ENCODE measurements around the gene CDKN2B-AS1.

The CDKN2B-AS1 gene

DNA sequence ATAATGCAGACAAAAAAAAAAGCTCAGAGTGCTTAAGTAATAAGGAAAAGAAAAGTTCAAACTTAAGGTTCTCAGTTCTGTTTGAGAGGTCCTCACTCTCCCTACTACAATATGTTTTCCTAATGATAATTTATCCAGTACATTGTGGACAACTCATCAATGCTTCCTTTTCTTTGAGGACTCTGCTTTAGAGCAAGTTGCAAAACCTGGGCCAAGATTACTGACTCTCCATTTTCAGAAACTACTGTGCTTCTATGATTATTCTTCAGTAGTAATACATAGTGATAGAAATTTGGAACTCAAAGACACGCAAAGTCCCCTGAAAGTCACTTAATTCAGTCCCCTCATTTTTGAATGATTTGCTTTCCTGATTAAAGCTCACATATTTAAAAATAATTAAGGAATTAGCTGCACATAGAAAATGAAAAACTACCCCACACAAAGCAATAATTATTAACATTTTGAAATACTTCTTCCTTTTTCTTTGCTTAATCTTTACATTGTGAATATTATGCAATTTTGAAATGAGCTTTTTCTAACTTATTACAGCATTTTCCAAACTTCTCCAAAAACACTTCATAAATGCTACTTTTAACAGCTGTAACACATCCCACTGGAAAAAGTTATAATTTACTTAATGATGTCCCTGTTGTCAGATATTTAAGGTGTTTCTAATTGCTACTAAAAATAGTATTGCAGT, 11.6 kb upstream of the CDKN2B-AS1 start:
- DNase-seq = no peak

DNA sequence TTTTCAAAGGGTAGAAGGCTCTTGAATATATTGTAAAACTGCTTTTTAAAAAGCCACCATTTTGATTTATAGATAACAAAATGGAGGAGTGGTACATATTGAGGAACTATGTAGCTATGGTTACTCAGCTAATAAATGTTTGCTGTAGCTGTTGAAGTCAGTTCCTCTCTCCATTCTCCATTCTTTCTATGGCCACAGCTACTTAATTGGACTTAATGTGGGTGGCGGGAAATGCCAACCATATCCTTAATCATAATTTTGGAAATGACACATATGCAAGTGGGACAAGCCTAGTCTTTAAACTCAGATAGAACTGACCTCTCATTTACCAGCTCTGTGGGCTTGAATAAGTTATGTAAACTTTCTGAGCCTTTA, 11.0 kb upstream of the CDKN2B-AS1 start:
- no peak for DNase-seq

DNA sequence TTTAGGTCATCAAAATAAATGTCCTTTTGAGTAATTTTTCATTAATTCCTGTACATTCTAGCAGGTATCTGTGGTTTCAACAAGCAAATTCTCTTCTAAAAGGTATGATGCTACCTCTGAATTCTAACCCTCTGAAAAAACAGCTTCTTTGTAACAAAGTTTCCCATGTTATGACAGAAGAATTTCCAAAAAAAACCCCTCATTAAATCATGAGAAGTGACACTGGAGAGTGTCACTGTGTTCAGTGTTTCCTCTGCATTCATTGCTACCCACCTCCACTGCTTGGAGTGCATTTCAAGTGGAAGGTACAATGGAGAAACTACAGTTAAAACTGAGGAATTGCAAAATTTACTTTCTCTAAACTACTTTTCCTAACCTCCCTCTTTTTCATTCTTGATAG, 10.5 kb upstream of the CDKN2B-AS1 start:
- DNase-seq = no peak

DNA sequence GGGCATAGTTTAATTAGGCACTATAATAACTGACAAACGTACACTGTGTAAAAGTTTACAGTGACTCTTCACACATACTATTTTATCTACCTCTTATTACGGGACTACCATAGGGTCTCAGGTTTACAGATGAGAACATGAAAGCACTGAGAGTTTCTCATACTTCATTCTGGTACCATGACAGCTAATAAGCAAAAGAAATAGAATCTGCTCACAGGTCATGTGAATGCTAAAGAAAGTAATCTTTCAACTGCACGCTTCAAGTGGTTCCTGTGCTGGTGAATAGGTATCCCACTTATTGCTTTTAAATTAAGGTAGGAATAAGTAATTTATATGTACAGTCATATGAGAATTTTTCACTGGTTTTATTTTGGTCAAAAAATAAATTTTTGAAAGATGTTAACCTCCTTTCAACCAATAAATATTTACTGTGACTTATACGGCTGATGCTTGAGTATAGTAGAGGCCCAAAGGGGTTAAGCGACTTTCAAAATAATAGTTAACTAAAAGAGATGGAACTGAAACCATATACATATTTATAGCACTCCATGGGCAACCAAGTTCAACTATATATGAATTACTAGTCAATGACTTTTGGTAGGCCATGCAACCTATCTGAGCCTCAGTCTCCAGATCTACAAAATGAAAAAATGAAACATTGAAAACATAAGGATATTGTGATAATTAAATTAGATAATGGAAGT, 8.5 kb upstream of the CDKN2B-AS1 start:
- no peak for DNase-seq

DNA sequence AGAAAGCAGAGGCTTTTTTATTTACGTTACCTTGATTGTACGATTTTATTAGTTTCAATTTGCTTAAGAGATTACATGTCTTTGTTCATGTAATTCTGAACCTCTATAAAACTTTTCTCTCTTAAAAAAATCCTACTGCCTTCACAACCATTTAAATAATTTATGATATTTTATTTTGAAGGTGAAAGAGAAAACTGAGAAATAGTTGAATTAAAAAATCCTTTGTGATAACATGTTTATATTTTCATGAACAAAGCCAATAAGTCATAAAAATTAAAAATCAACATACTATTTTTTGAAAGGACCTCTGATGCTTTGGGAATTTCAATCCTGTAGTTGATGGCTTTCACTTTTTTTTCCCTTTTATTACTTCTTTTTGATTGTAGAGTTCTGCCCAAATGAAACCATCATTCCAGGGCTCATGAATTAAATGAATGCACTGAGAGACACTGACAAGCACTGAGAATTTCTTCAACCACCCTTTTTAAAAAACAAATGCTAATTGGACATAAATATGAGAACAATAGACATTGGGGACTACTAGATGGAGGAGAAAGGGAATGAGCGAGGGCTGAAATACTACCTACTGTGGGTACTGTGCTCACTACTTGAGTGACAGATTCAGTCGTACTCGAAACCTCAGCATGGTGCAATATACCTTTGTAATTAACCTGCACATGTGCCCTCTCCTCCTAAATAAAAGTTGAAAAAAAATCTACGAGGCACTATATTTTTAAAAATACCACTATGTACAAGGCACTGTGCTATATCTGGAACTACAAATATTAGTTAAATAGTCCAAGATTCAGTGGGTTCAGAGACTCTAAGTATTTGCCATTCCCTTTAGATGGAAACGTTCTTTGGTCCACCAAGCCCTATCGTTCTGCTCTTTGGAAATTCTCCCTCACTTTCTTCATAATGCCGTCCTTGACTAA, 6.3 kb upstream of the CDKN2B-AS1 start:
- DNase-seq = no peak

DNA sequence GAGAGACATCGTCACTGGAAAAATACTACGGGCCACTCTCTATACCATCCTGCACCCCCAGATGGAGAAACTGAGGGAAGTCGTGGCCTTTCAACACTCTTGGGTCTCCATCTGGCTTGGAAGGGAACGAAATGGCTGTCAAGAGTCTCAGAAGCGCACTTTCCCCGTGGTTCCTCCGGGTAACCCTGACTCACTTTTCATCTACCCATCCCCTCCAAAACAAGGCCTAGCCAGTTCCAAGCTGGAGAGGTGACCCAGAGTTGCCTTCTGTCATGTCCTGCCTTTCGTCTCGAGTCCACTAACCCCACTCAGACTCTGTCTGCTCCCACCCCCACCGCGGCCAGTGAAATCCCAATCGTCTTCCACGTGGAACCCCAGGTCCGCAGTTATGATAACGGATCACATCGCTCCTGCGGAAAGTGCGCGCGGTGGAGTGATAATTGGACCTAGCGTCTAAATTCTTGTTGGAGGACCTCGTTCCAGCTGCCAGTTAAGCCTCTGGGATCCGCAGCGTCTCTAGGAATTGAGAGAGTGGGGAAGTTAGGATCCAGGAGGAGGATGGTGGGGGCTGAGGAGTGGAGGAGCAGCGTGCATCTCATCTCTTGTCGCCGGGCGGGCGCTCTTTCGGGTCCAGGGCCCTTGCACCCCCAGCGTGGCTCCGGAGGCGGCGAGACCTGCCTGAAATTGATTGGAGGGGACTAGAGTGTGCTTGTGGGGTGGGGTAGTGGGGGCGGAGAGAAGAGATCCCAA, 5.0 kb upstream of the CDKN2B-AS1 start:
- no peak for DNase-seq

DNA sequence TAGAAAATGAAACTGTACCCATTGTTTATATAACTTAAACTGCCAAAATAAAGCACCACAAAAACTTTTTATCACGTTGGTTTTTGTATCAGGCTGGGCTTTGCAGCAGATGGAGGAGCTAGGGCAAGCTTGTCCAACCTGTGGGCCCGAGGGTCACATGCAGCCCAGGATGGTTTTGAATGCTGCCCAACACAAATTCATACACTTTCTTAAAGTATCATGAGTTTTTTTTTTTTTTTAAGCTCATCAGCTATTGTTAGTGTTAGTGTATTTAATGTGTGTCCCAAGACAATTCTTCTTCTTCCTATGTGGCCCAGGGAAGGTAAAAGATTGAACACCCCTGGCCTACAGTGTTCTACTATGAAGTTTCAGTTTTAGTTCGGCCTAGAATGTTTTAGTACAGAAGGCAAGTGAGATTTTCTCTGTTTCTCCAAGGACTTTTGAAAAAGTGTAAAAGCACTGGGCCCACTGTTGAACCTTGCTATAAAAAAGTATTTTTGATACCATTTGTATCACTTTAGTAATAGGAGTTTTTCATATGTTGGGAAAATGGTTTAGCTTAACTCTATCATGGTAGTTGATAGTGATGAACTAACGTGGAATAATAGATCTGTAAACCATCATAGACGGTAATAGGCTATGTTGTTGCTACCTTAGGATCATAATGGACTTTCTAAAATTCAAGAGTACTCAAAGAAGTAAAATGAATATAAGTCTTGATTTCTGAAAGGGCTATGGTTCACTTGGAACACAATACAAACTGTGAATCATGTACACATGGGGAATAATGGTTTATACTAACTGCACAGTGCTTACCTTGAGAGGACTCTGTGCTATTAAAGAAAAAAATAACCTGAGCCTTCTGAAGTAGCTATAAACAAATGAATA, 3.3 kb upstream of the CDKN2B-AS1 start:
- DNase-seq = no peak

DNA sequence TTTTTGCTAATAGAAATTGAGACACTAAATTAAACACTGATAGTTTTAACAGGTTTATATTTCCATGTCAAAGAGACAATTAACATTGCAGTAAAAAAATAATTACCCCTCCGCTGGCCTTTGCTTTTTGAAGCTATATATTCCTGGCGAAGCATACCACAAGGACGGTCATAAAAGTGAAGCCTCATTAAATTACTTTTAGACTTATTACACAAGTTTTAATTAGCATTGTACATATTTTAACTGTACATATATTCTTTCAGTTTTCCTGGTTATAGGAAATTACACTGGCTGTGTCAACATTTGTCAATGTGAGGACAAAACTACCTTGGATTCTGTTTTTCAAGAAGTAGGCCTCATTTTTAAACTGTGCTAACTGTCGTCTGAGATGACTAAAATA, 1.6 kb upstream of the CDKN2B-AS1 start:
- no peak for DNase-seq

DNA sequence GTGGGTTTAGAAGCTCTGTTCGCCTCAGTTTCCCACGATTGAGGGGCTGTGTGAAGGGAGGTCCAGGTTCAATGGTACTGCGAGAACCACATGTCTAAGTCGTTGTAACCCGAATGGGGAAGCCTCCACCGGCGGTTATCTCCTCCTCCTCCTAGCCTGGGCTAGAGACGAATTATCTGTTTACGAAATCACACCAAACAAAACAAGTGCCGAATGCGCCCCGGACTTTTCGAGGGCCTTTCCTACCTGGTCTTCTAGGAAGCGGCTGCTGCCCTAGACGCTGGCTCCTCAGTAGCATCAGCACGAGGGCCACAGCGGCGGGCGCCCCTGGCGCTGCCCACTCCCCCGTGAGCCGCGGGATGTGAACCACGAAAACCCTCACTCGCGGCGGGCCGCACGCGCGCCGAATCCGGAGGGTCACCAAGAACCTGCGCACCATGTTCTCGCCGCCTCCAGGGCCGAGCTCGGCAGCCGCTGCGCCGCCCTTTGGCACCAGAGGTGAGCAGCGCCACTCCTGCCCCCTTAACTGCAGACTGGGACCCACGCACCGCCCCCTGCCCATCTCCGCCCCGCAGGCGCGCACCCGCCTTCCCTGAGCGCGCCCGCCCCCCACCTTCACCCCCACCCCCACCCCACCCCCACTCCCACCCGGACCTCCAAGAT, 567 bp upstream of the CDKN2B-AS1 start, which contains the start of gene CDKN2A:
TSS of gene CDKN2A (minus strand) at position 500 of the 663 bp plus-strand sequence.
- DNase-seq = peak in 3 of 56 donors; percentile 39 to 65 (median 47)

DNA sequence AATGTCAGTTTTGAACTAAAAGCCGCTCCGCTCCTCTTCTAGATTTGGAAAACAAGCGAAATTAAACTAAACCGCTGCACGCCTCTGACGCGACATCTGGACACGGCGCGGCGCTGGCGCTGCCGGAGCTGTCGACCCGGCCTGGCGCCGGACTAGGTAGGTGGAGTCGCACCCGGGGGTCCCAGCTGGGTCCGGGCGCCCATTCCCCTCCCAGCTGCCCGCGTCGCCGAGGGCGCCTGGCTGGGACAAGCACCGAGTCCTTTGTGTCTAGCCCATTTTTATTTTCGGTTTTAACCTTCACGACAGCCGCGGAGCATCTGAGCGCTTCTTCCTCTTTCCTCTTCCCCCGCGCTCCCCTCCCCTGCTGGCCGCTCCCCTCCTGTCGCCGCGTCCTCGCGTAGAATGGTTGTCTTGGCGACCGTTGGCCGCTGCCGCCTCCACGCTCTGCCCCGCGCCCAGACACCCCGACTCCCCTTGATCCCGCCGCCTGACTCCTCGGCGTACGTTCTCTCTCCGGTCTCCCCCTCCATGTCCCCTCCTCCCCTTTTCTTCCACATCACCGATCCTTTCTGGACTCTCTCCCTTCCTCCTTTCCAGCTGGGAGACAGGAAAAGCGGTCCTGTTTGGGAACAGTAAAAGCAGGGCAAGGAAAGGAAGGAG, 545 bp downstream of the CDKN2B-AS1 start:
- peak in 28 of 56 donors; percentile 12 to 69 (median 34) for DNase-seq

DNA sequence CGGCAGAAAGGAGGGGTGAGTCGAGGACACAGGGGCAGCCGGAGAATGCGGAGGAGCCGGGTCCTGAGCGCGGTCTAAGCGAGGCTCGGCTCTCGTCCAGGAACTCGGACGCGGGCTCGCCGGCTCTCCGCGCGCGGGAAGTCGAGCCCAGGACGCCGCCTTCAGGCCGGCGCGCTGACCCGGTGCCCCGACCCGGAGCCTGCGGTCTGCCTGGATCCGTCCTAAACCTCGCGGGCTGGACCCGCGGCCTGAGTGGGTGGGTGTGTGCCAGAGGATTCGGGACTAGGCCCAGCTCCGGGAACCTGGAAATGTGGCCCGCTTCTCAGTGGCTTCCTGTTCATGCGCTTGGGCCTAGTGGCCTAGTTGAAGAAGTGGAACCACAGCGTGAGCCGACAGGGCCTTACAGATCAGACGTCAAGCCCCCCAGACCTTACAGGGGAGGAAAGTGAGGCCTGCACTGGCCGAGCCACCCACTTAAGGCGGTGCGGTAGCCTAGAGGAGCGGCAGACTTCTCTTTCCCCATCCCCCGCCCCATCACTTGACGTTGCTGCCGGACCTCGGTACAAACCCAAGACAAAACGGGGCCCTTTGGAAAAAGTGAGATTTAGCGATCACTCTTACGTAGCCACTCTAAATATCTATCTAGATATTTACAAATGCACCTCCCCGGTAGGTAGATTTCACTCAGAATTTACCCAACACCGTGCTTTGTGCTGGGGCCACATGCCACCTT, 1.2 kb downstream of the CDKN2B-AS1 start:
- DNase-seq = peak in 9 of 56 donors; percentile 18 to 54 (median 34)

DNA sequence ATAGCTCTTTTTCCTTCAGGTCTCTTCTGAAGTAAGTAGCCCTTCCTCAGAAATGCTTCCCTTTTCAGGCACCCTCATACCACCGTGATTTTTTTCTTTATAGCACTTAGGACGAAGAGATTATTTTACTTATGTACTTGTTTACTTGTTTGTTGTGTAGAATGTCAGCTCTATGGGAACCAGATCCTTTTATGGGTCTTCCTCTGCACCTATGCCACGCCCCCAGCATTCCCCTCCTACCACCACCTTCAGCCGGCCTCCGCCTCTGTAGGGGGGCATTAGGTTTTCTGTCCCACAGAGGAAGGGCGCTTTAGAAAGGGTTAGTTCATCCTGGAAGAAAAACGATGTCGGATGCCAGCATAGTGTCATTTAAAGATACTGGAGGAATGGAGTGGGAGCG, 1.8 kb downstream of the CDKN2B-AS1 start:
- DNase-seq = no peak

DNA sequence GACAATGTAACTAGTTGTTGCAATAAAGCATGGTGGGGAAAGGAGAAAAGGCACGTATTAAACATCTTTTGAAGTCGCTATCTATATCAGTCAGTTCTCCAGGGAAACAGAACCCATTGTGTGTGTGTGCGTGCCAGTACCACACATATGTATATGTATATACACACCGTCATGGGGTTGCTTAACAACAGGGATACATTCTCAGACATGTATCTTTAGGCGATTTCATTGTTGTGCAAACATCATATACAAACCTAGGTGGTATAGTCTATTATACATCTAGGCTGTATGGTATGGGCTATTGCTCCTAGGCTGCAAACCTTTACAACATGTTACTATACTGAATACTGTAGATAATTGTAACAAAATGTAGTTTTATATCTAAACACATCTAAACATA, 2.3 kb downstream of the CDKN2B-AS1 start:
- DNase-seq = no peak

DNA sequence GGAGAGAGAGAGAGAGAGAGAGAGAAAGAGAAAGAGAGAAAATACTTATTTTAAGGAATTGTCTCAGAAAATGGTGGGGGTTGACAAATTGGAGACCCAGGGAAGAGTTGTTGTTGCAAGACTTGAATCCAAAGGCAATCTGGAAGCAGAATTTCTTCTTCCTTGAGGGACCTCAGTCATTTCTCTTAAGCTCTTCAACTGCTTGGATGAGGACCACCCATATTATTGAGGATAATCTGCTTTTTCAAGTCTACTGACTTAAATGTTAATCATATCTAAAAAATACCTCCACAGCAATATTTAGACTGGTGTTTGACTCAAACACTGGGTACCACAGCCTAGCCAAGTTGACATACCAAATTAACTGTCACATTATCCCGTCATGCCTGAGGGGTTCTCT, 2.9 kb downstream of the CDKN2B-AS1 start:
- no peak for DNase-seq

DNA sequence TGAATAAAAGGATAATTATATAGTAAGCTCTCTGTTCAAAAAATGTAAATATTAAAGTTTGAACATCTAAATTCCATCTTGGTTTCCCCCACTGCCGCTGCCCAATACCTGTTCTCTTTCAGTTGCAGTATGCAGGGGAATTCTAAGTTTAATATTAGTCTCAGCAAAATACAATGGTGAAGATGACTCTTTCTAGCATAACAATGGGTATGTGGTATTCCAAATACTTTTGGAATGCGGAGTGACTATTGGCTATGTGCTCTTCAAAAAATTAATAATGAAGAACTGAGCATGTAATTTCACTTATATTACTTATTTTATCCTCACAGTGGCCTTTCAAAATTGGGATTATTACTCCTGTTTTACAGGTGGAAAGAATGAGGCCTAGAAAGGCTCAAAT, 3.4 kb downstream of the CDKN2B-AS1 start:
- no peak for DNase-seq

DNA sequence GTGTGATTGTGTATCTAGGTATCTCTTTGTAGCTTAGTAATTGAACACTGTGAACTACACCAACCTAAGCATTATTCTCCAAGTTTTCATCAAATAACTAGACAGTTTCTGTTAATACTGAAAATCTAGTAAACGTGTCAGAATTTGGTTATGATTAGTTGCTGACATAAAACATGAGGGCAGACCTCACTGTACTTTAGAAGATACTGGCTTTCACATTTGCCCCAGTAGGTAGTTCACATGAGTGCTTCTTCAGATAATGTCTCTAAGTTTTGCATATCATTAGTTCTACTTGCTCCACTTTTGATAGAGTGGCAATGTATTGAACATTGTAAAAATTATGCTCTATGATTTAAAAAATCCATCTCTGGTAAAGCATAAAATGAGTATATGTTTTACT, 7.4 kb downstream of the CDKN2B-AS1 start:
- no peak for DNase-seq

DNA sequence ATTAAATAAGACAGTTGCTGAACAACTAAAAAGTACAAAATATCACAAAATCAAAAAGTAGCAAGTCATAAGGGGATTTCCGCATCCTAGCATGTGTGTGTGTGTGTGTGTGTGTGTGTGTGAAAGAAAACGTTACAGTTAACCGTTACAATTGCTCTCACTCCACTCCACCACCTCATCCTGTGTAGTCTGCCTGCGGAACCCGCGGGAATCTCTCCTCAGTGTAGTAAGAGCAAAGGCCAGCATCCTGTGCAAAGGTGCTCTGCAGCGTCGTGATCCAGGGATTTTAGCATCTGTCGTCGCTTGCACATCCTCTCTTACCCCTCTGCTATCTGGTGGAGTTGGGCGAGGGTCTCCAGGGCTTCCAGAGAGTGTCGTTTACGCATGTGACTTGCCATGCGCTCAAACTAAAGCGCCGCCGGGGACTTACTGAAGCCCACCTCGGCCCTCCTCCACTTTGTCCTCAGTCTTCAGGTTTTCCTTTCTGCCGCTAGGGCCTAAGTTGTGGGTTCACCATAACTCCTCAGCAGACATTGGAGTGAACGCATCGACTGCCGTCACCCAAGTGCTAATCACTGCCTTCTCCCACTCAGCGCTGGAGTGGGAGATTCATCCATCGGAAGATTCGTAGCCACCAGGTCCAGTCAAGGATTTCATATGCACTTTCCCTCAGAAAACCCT, 10.6 kb downstream of the CDKN2B-AS1 start:
- no peak for DNase-seq
